Nephron progenitor cell (in vitro differentiated cells): ENCODE data around the gene DAB1.
"Not testable (repeated sequence)": the region's sequence is repeated elsewhere in the genome, so short reads cannot be mapped to it uniquely, and the experiment has no call there.

Experiments used
- DNase-seq: peaks from one replicate; pipeline ENCODE4 v3.0.0; 2021
- H3K27ac Mint-ChIP-seq: 2 replicates; pipeline ENCODE4 v1.8.0; 2021; ENCODE audit warnings: mild to moderate bottlenecking, moderate library complexity, mixed read lengths
- H3K27me3 Mint-ChIP-seq: 2 replicates; pipeline ENCODE4 v1.8.0; 2021; ENCODE audit warnings: mild to moderate bottlenecking, low read depth, mixed read lengths; ENCODE audit not compliant: poor library complexity
- H3K36me3 Mint-ChIP-seq: 2 replicates; pipeline ENCODE4 v1.8.0; 2021; ENCODE audit warnings: low read depth, mixed read lengths
- H3K4me1 Mint-ChIP-seq: 2 replicates; pipeline ENCODE4 v1.8.0; 2021; ENCODE audit warnings: mixed read lengths
- H3K4me3 Mint-ChIP-seq: 2 replicates; pipeline ENCODE4 v1.8.0; 2021; ENCODE audit warnings: mild to moderate bottlenecking, moderate library complexity, mixed read lengths
- H3K9me3 Mint-ChIP-seq: 2 replicates; pipeline ENCODE4 v1.8.0; 2021; ENCODE audit warnings: mild to moderate bottlenecking, moderate library complexity, mixed read lengths
- CTCF ChIP-seq: fragments of 200-600 bp; sonication (generic); IDR thresholded peaks from 2 replicates; pipeline ENCODE4 v1.5.0; 2021; ENCODE audit warnings: antibody characterized with exemption

DAB1 gene

GRCh38 chr1:57357462-57357861 is 66.4 kb downstream of the DAB1 start:
- peaks cover 23% of the 10 kb centered on the region for H3K9me3 Mint-ChIP-seq
- no peak for DNase-seq
- no peaks in the 10 kb centered on the region for H3K36me3 Mint-ChIP-seq
- H3K4me1 Mint-ChIP-seq: no peaks in the 10 kb centered on the region
- peaks cover 11% of the 10 kb centered on the region for H3K27me3 Mint-ChIP-seq
- no peak overlapping the region for H3K27ac Mint-ChIP-seq
- no peak for TF ChIP-seq CTCF
- no peak overlapping the region for H3K4me3 Mint-ChIP-seq

GRCh38 chr1:57353654-57354053 is 70.2 kb downstream of the DAB1 start:
- no peak overlapping the region for H3K27ac Mint-ChIP-seq
- no peak for TF ChIP-seq CTCF
- DNase-seq: no peak
- H3K9me3 Mint-ChIP-seq: peaks cover 11% of the 10 kb centered on the region
- H3K27me3 Mint-ChIP-seq: peaks cover 9% of the 10 kb centered on the region
- H3K4me1 Mint-ChIP-seq: no peaks in the 10 kb centered on the region
- H3K36me3 Mint-ChIP-seq: no peaks in the 10 kb centered on the region
- H3K4me3 Mint-ChIP-seq: no peak overlapping the region

GRCh38 chr1:57350610-57351009 is 73.2 kb downstream of the DAB1 start:
- H3K36me3 Mint-ChIP-seq: no peaks in the 10 kb centered on the region
- H3K27me3 Mint-ChIP-seq: peaks cover 12% of the 10 kb centered on the region
- H3K27ac Mint-ChIP-seq: no peak overlapping the region
- DNase-seq: no peak
- TF ChIP-seq CTCF: no peak
- no peaks in the 10 kb centered on the region for H3K4me1 Mint-ChIP-seq
- H3K9me3 Mint-ChIP-seq: no peaks in the 10 kb centered on the region
- H3K4me3 Mint-ChIP-seq: no peak overlapping the region

DNA sequence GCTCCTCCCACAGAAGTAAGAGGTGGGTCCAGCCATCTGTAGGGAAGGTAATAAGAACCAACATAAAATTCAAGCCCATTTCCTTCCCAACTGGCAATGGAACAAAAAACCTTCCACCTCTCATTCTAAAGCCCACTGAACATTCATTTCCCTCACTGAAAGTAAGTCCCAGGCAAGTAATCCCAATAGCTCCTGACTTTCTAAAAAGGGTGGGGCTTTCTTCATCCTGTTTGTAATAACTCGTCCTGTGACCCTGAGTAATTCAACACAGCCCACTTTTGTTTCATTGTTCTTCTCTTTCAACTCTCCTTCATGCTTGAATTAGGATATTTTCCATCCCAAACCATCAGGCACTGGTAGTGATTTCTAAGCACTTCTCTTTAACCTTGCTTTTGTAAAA is 74.9 kb downstream of the DAB1 start:
- Mint-ChIP-seq H3K9me3 (no peaks in the 10 kb centered on the region), H3K36me3 (no peaks in the 10 kb centered on the region), H3K27ac (no peak overlapping the region), H3K4me1 (no peaks in the 10 kb centered on the region), H3K4me3 (no peak overlapping the region), H3K27me3 (peaks cover 8% of the 10 kb centered on the region)
- DNase-seq: no peak
- TF ChIP-seq CTCF: no peak

DNA sequence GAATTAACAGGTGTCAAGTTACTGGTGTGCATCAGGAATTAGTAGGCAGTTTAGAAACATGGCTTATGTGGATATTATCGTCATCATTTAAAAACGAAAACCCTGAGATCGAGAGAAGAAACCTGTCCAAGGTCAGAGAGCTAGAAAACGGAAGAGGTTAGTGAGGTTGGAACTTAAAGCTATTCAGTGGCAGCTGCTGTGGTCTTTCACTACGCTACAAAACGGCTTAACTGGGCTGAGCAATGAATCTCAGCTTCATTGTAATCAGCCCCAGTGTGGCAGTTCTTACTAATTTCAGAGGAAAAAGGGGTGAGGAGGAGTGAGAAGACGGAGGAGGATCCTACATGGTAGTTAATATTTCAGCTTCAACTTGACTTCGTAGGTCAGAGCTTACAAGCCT is 77.9 kb downstream of the DAB1 start:
- H3K4me3 Mint-ChIP-seq: no peak overlapping the region
- no peaks in the 10 kb centered on the region for H3K36me3 Mint-ChIP-seq
- H3K27me3 Mint-ChIP-seq: peaks cover 4% of the 10 kb centered on the region
- no peaks in the 10 kb centered on the region for H3K4me1 Mint-ChIP-seq
- no peaks in the 10 kb centered on the region for H3K9me3 Mint-ChIP-seq
- TF ChIP-seq CTCF: no peak
- no peak for DNase-seq
- no peak overlapping the region for H3K27ac Mint-ChIP-seq

- H3K9me3 Mint-ChIP-seq: no peaks in the 10 kb centered on the region
- no peak for TF ChIP-seq CTCF
Observed at GRCh38 chr1:57344265-57344664, 79.6 kb downstream of the DAB1 start.

DNA sequence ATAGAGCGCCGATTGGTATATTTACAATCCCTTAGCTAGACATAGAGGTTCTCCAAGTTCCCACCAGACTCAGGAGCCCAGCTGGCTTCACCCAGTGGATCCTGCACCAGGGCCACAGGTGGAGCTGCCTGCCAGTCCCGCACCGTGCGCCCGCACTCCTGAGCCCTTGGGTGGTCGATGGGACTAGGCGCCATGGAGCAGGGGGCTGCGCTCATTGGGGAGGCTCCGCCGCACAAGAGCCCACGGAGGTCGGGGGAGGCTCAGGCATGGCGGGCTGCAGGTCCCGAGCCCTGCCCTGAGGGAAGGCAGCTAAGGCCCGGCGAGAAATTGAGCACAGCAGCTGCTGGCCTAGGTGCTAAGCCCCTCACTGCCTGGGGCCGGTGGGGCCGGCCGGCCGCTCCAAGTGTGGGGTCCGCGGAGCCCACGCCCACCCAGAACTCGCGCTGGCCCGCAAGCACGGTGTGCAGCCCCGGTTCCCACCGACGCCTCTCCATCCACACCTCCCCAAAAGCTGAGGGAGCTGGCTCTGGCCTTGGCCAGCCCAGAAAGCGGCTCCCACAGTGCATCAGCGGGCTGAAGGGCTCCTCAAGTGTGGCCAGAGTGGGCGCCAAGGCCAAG is 80.5 kb downstream of the DAB1 start:
- H3K4me1 Mint-ChIP-seq, H3K27me3 Mint-ChIP-seq, H3K27ac Mint-ChIP-seq, DNase-seq, H3K36me3 Mint-ChIP-seq, H3K9me3 Mint-ChIP-seq, H3K4me3 Mint-ChIP-seq: not testable (repeated sequence)

More at GRCh38 chr1:57344265-57344664, 79.6 kb downstream of the DAB1 start:
- Mint-ChIP-seq H3K27ac (no peak overlapping the region), H3K4me1 (no peaks in the 10 kb centered on the region), H3K4me3 (no peak overlapping the region), H3K27me3 (peaks cover 4% of the 10 kb centered on the region), H3K36me3 (no peaks in the 10 kb centered on the region)
- no peak for DNase-seq
